ENCODE measurements around the gene IQSEC1.
A peak's percentile ranks its signal among the peaks of the same experiment; 100 is the strongest.

The IQSEC1 gene

DNA sequence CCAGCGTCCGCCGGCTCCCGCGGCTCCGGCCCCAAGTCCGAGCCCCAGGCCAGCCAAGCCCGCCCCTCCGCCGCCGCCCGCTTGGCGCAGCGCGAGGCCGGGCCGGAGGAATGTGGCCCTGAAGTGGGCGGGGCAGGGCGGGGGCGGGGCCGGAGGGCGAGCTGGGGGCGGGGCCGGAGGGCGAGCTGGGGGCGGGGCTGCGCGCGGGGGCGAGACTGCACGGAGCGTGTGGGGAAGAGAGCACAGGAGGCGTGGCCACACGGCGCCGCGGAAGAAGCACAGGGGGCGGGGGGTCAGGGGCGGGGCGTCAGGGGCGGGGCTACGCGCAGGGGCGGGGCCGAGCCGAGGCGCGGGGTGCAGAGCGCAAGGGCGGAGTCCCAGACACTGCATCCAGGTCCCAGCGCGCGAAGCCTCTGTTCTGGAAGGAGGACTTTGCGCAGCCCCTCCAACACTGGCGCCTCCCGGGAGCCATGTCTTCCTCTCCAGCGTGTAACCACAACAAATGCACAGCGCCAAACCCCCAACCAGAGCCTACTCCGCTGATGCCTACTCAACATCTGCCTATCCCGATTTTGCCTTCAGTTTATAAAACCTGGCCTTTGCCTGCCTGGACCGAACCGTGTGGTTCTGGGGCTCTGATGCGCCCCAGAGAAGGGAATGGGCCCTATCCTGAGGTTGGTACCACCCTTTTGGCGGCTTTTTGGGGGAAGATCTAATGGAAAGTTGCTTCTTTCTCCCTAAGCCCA, 105.5 kb downstream of the IQSEC1 start:
- peak; percentile 100 for DNase-seq (ENCODE audit: low spot score)

DNA sequence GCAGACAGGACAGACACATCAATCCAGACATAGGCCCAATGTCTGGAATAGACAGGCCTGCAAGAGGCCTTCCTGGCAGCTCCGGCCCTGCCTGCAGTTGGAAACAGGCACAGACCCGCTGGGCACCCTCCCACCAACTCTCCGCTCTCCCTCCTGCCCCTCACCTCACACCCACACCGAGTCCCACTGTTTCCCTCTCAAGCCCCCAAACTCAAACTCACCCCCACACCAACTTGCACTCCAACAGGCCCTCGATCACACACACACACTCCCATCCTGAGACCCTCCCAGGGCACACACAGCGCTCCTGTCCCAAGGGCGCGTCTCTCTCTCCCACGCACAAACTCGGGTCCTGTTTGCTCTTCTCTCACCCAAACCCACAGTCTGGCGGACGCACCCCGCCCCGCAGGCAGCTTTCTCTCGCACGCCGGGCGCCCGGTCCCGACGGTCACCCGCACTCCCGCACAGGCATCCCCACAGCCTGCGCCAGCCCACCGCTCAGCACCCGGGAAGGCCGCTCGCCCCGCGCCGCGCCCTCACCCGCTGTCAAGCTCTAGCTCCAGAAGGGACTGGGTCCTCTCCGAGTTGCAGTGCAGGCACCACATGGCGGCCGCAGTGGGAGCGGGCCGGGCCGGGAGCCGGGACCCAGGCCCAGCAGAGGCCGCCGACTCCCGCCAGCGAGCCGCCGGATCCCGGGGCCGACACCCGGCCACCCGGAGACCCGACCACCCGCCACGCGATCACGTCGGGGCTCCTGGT, 106.2 kb downstream of the IQSEC1 start:
- DNase-seq (ENCODE audit: low spot score), result no peak

DNA sequence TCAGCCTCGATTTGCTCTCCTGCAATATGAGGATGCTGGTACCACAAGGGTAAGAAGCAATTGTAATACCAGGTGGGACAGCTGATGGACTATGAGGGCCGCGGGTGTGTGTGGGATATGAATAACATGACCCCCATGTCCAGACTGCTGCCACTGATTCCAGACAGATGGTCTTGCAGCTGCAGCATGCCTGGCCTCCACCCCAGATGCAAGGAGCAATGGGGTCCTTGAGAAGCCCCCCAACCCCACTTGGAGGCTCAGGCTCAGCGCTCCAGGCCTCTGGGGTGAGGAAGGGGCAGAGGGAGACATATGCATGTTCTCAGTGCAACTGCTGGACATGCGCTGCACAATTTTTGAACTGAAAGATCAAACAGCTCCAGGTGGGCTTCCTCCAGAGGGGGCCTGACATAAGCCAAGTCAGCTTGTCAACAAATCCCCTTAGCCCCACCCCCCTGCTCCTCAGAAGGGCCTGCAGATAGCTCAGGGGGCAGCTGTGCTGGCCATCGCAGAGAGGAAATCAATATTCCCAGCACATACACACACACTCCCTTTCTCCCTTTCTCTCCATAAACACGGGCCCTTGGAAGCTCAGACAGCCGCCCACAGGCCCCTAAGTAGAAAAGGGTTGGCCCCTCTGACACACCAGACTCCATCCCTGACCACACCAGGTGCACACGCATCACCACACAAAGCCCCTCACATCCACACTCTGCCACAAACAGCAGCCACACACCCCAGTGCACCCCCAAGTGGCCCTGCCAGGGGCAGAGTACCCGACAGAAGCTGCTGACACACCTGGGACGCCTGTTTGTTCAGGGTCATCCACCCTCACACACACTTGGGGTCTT, 107.0 kb downstream of the IQSEC1 start:
- DNase-seq (ENCODE audit: low spot score), result no peak

DNA sequence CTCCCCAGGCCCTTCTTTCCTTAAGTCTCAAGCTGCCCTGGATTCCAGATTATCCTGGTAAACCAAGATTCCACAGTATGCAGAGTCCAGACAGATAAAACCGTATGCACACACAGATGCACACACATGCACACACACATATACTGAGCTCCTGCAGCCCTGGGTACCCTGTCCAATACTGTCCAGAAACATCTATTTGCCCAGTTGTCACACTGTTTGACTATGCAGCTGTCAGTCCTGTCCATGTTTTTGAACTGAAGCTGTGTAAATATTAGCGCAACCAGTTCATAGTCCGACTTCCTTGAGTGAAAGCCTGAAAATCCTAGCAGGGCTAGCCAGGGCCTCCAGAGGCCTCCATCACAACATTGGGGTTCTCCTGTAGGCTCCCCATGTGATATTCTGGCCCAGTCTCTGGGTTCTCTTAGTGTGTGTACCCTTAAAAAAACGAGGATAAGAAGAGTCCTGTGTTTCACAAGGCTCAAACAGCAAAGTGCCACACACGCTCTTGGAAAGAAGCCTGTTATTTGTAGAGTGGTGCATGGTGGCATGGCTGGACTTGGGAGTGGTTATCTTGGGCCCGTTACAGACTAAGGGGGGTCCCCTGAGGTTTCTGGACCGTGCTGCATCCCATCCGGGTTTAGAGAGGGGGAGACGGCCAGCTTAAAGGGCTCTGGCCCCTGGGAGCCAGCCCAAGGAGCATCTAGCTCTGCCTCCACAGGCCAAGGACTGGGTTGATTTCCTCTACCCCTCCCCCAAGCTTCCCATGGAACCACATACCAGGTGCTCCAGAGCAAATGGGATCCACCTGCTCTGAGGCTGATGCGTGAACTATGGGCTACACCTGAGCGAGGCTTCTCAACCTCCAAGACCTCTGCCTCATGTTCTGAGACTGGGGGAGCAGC, 108.3 kb downstream of the IQSEC1 start:
- no peak for DNase-seq (ENCODE audit: low spot score)

DNA sequence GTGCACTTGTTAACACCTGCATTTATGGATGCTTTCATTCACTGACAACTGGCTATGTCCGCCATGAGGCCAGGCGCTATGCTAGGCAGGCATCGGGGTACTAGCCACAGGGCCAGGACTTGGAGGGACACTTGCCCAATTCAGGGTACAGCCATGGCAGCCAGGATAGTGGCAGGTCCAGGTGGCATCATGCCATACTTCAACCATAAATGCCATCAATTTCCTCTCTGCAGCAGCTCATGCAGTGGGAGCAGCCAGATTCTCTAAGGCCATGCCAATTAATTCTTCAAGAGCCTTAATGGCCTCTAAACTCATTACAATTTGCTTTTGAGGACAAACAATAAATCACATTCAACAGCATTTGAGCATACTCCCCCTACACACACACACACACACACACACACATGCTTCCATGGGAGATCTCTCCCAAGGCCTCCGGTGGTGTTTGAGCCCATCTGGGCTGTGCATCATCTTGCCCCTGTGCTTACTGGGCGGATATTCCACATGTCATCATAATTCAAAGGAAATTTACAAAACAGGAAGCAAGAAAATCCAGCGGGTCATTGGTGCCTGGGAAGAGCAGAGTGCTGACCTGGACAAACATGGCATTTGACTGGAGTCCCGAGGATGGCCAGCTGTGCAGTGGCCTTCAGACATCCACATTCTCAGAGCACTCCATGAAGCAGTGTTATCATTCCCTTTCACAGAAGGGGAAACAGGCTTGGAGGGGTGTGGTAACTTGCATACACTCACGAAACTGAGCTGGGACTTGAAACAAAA, 109.1 kb downstream of the IQSEC1 start:
- DNase-seq (ENCODE audit: low spot score), result no peak

DNA sequence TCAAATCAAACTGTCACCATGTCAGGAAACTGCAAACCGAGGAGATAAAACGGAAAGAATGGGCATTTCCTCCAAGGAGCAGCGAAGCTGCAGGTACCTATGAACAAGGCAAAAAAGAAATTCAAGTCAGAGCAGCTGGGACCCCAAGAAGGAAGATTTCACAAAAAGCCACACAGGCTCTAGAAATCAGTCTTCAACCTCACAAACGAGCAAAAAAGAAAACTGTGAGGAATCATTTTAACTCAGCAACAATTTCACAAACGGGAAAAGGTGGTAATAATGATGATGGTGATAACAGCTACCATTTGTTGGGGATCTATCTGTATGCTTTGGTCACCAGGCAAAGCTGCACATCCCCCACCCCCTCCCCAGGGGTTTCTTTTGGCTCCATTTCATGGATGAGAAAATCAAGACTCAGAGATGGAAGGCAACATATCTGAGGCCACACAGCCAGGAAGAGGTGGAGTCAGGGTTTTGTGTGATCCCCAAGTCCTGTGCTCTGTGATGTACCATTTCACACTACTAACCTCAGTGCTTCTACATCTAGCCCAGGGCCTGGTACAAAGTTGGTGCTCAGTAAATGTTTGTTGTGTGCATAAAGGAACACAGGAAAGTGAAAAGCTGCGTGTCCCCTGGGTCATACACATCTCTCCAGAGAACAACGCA, 109.9 kb downstream of the IQSEC1 start:
- no peak for DNase-seq (ENCODE audit: low spot score)

DNA sequence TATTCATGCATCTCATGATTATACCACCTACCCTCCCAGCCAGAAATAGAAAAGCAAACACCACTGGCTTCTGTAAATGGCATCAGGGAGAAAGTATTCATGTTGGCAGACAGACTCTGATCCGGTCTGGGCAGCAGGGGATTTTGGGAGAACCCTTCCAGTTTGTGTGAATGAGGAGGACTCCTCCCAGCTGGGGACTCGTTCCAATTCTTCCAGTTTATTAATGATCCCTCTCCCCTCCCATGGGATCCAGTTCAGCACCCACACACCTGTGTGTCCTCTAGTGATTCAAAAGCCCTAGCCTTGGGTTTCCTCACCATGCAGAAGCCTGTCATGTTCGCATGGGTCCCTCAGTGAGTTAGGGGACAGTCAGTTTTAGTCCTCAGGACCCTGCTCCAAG, 110.9 kb downstream of the IQSEC1 start:
- no peak for DNase-seq (ENCODE audit: low spot score)

DNA sequence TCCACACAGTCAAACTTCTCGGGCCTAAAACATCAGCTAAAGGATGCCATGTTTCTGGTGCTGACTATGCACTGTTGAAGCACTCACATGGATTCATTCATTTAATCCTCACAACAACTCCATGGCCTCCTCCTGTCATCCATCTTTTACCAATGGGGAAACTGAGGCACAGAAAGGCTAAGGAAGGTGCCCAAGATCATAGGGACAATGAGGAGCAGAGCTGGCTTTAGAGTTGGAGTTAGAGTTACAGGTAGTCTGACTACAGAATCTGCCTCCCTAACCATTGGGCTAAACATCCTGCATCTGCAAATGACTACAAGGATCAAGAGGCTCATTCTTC, 111.6 kb downstream of the IQSEC1 start:
- DNase-seq (ENCODE audit: low spot score), result no peak

DNA sequence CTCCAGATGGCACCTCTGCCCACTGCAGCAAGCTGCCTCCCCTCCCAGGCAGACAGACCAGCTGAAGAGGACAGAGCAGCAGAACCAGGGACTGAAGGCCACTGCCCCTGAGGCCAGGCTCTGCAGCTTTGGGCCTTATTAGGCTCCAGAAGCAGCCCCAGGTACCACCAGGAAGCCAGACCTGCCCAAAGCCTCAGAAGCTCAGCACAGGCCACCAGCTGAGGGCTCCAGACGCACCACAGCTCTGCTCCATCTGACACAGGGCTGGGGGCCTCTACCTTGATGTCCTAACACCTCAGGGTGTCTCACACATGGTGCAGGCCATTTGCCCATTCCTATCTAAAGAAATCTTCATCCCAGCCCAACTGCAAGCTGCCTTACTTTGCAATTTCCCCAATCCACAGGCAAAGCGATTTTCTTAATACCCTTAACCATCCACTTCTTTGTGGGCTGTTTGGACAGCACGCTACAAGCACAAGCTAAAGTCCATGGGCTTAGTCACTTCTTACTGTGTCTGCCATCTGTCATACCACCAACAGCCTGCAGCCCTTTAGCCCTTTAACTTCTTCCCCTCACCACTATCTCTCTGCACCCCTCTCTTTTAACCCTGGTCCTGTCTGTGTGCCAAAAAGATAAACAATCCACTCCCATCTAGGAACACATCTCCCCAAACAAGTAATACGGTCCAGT, 112.1 kb downstream of the IQSEC1 start:
- DNase-seq (ENCODE audit: low spot score), result no peak

DNA sequence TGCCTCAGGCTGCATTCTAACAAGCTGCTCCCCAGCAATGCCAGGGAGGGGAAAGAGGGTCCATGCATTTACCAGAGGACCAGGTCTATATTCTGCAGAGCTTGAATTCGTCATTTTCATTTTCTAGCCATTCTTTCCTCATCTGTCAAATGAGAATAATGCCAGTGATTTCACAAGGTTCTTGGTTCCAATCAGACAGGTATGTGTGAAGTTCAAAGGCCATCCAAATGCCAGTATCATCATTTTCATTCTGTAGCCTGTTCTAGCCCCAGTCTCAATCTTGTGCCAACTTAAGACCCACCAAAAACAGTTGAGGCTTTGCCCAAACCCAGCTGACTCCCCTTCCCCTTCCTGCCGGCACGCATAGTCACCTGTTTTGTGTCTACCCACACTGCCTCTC, 112.7 kb downstream of the IQSEC1 start:
- DNase-seq (ENCODE audit: low spot score), result no peak

DNA sequence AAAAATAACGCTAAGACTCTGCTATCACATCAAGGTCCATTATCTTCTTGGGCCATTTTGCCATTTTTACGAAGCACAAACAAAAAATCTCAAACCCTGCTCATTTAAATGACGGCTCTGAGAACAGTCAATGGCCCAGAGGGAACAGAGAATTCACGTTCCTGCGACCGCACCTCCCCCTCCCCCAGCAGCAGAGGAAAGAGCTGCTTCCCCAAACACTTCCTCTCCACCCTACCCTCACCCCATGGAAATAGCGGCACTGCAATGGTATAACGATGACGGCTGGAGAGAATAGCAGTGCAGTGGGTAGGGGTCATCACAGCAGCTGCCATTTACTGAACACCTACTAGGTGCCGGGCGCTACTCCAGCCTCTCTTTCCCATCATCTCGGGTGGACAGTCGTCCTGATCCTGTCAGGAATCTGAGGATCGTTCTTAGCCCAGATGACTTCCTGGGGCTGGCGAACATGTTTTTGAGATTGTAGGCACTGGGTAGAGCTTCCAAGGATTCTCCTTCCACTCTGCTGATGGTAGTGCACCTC, 113.3 kb downstream of the IQSEC1 start:
- peak; percentile 56 for DNase-seq (ENCODE audit: low spot score)

DNA sequence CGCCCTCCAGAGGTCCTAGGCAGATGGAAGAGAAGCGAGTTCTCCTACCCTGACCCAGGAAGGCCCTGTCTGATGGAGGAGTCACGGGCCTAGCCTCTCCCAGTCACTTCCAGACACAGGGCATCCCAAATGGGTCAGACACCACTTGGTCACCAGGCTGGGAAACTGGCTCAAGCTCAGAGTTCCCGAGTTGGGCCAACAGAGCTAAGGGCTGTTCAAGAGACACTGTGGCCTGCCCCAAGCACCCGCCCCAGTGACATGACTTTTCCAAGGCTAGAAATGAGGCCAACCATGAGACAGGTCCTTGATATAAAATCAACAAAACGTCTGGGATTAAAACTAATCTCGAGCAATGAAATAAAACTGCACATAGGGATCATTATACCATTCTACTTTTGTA, 113.8 kb downstream of the IQSEC1 start:
- no peak for DNase-seq (ENCODE audit: low spot score)

DNA sequence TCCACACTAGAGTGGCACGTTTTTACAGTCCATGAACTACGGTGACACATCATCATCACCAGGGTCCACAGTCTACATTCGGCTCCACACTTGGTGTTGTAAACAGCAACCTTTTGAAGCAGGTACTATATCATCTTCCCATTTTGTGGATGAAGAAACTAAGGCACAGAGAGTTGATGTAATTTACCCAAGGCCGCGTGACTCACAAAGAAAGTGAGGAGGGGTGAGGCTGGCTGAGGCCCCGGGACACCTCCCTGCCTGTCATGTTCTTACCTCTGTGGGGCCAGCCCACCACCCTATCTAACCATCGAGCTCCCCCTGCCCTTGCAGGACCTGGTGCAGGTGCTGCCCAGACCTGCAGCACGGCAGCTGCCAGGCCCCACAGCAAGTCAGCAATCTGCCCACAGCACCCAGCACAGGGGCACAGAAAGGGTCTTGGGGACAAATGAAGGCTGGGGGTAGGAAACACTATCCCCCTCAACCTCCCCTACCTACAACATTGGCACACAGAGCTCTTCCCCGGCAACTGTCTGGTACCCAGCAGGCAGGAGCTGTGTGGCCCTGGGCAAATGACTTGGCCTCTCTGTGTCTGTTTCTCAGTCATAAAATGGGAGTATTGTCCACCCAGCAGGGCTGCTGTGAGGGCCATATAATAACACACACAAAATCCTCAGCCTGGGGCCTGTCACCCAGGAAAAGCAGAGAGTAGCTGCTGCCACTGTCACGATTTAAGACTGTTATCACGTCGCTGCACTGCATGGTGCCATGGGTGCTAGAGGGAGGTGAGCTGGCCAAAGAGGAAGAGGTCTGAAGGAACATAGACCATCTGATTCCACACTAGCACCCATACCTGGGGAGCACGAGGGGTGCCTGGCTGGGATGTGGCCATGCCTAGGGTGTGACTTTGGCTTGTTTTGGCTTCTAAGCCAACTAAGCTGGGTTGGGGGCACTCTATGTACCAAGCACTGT, 115.1 kb downstream of the IQSEC1 start:
- no peak for DNase-seq (ENCODE audit: low spot score)

DNA sequence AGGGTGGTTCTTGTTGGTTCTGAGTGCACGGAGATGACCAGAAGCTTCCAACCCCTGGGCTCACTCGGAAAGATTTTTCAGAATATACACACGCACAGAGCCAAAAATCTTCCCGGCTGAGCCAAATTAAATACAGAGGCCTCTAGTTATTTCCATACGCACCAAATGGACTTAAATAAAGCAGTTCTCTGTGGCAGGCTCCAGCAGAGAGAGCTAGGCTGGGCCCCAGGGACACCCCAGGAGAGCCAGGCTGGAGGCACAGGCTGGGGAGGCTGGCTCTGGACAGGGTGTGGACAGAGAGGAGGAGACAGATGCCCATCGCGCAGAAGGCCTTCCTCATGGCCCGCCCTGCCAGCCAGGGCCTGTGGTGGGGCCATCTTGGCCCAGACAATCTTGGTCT, 115.9 kb downstream of the IQSEC1 start:
- no peak for DNase-seq (ENCODE audit: low spot score)

DNA sequence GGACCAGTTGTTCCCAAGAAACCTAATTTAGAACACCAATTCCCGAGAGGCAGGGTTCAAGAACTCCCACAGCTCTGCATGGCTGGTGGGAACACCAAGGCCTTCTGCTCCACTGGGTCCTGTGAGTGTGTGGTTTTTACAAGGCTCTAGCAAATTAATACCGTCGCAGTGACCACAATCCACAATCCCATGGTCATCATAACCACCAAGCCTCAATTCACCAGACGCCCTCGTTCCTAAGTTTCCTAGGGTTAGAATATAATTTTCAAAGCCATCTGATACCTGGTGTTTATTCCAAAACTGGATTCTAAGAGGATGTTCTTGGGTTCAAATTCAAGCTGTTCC, 116.9 kb downstream of the IQSEC1 start:
- DNase-seq (ENCODE audit: low spot score), result no peak

DNA sequence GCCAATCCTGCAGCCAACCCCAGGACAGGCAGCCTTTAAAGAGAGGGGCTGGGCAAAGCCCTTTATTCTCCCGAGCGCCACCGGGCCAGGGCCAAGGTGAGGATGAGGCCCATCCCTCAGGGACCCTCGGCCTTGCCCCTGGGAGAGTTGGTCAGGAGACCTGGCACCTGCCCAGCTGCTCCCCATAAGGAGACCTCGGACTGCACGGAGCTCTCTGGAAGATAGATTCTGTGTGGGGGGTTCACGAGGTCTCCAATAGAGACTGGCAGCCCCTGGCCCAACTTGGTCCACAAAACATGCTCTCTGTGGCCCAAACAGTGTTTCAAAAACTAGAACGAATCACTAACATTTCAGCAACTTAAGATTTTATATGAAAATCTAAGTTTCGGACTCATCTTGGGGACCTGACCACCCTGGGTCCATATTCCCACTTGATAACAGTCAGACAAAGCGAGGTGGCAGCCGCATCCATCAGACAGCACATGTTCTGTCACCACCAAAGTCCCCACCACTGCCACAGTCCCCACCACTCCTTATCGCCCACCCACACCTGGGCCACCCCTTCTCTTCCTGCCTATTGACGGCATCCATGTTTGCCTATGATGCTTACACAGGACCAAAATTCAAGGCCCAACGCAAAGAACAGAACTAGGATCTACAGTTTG, 117.4 kb downstream of the IQSEC1 start:
- no peak for DNase-seq (ENCODE audit: low spot score)

DNA sequence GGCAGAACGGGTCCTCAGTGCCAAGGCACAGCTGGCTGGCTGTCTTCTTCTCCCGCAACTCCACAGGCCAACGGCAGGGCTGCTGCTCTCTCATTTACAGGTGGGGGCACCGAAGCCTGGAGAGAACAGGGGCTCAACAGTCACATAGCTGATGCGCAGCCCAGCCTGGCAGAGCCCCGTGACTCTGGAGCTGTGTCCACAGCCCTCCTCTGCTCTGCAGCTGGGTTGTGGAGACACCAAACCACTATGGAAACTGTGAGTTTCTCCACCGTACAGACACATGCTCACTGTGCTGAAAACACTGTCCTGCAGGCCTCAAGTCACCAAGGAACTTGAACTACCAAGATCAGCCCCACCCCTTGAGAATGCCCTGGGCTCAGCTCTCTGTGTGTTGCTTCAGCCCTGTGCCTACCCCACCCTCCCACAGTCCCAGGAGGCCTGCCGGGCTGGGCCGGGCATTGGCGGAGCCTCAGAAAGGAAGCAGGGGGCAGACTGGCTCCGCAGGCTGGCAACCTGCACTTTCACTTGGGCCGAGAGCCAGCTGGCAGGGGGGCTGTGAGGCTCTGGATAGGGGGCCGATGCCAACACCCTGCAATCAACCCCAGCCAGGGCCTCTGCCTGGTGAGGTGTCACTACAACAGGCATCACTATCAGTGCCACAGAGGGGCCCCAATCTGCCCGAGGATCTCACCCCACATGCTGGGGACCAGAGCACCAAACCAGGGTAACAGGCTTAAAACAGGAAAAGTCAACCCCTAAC, 118.2 kb downstream of the IQSEC1 start:
- DNase-seq (ENCODE audit: low spot score), result peak; percentile 84
